Measurements from ENCODE around the gene SMYD3. TPM values are rescaled to one million over a fixed set of nuclear protein-coding genes. Genes with fewer than 3 reads are reported as not detected.
A peak's percentile ranks its signal among the peaks of the same experiment; 100 is the strongest.

Gene SMYD3
- total RNA-seq, 3 donors from 2014 or later (not counting 1 experiment from before 2014, with no cell fraction given): 43.6 to 48.0 (median 46.1) TPM

DNA sequence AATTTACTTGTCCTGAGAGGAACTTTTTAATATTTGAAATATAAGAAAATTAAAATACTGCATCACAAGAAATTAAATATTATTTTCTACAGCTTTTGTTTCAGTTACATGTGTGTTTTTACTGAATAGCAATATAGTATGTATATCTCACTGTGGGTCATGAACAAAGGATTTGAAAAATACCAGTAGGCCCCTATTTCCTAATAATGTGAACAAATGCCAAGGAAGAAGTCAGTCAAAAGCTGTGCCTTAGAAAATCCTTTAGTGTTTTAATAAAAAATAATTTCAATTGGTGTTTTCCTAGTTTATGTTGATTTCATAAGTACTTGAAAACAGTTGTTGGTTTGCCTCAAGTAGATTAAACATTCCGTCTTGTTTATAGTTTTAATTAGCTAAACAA lies 46.7 kb downstream of the SMYD3 start:
- H3K4me3 ChIP-seq (ENCODE audit: low read length): no peak overlapping the region
- TF ChIP-seq, protein P1, sequence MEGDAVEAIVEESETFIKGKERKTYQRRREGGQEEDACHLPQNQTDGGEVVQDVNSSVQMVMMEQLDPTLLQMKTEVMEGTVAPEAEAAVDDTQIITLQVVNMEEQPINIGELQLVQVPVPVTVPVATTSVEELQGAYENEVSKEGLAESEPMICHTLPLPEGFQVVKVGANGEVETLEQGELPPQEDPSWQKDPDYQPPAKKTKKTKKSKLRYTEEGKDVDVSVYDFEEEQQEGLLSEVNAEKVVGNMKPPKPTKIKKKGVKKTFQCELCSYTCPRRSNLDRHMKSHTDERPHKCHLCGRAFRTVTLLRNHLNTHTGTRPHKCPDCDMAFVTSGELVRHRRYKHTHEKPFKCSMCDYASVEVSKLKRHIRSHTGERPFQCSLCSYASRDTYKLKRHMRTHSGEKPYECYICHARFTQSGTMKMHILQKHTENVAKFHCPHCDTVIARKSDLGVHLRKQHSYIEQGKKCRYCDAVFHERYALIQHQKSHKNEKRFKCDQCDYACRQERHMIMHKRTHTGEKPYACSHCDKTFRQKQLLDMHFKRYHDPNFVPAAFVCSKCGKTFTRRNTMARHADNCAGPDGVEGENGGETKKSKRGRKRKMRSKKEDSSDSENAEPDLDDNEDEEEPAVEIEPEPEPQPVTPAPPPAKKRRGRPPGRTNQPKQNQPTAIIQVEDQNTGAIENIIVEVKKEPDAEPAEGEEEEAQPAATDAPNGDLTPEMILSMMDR (IDR thresholded peaks at IDR 0.05): no peak
- Mint-ChIP-seq H3K27ac (peak overlapping the region in 1 of 2 donors; percentile 9), H3K27me3 (ENCODE audit: low read depth in 2 of 2) (no peaks in the 10 kb centered on the region), H3K4me3 (no peak overlapping the region), H3K36me3 (no peaks in the 10 kb centered on the region), H3K4me1 (peaks cover 40 to 48% of the 10 kb centered on the region in 2 donors), H3K9me3 (peaks cover 0 to 2% of the 10 kb centered on the region in 2 donors)
- no CpG with 5 or more reads among the region's 1 CpG for WGBS (ENCODE audit: insufficient coverage)
- no peaks in the 10 kb centered on the region for H3K4me1 ChIP-seq (ENCODE audit: control insufficient read depth, insufficient read depth, low read length)
- intact Hi-C loops (cut with micrococcal nuclease): no loop called here
- no peak for DNase-seq
- no peaks in the 10 kb centered on the region for H3K27me3 ChIP-seq (ENCODE audit: control insufficient read depth, insufficient read depth, low read length)
- no peaks in the 10 kb centered on the region for H3K36me3 ChIP-seq (ENCODE audit: control insufficient read depth, insufficient read depth, low read length)
- ATAC-seq: no peak
- H3K27ac ChIP-seq (ENCODE audit: low read length): no peak overlapping the region
- no peaks in the 10 kb centered on the region for H3K9me3 ChIP-seq (ENCODE audit: control insufficient read depth, insufficient read depth, low read length)

DNA sequence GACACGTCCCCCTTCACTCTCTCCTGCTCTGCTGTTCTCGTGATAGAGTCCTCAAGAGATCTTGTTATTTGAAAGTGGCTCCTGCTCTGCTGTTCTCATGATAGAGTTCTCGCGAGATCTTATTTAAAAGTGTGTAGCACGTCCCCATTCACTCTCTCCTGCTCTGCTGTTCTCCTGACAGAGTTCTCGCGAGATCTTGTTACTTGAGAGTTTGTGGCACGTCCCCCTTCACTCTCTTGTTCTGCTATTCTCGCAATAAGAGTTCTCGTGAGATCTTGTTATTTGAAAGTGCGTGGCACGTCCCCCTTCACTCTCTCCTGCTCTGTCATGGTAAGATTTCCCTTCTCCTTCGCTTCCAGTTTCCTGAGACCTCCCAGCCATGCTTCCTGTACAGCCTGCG lies 47.9 kb downstream of the SMYD3 start:
- H3K4me1 Mint-ChIP-seq: peaks cover 43 to 45% of the 10 kb centered on the region in 2 donors

DNA sequence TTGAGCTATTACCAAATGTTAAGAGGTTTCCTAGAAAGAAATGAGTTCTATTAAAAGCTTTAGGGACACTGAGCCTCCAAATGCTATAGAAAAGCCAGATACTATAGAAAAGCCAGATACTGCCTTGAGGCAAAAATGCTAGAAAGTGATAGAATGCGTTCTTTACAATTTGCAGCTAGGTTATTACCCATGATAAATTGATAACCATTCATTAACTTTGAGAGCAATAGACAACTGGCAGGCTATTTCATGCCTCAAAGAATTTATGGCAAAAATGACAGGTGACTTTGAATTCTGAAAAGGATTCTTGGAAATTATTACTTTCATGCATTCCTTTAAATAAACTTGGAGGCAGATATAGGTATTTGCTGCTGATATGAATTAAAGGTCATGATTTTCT lies 51.6 kb downstream of the SMYD3 start:
- Histone ChIP-seq H3K4me1 (ENCODE audit: control insufficient read depth, insufficient read depth, low read length) (no peaks in the 10 kb centered on the region), H3K4me3 (ENCODE audit: low read length) (no peak overlapping the region), H3K36me3 (ENCODE audit: control insufficient read depth, insufficient read depth, low read length) (no peaks in the 10 kb centered on the region), H3K27ac (ENCODE audit: low read length) (no peak overlapping the region), H3K27me3 (ENCODE audit: control insufficient read depth, insufficient read depth, low read length) (no peaks in the 10 kb centered on the region), H3K9me3 (ENCODE audit: control insufficient read depth, insufficient read depth, low read length) (no peaks in the 10 kb centered on the region)
- Mint-ChIP-seq H3K4me3 (no peak overlapping the region), H3K27ac (no peak overlapping the region), H3K36me3 (no peaks in the 10 kb centered on the region), H3K27me3 (ENCODE audit: low read depth in 2 of 2) (no peaks in the 10 kb centered on the region), H3K9me3 (no peaks in the 10 kb centered on the region), H3K4me1 (peaks cover 30 to 36% of the 10 kb centered on the region in 2 donors)
- TF ChIP-seq, protein P1 (IDR thresholded peaks at IDR 0.05): no peak
- 89% methylated on average over 1 of the region's 1 CpG for WGBS (ENCODE audit: insufficient coverage)
- intact Hi-C loops (cut with micrococcal nuclease): loop anchor here (10.0 kb wide), 1 partner anchor 1301 kb away; the partner anchor contains the start of gene KIF26B
- no peak for ATAC-seq
- no peak for DNase-seq

More for the DNA sequence above, 47.9 kb downstream of the SMYD3 start:
- Histone ChIP-seq H3K4me3 (ENCODE audit: low read length) (no peak overlapping the region), H3K9me3 (ENCODE audit: control insufficient read depth, insufficient read depth, low read length) (no peaks in the 10 kb centered on the region), H3K27me3 (ENCODE audit: control insufficient read depth, insufficient read depth, low read length) (no peaks in the 10 kb centered on the region), H3K27ac (ENCODE audit: low read length) (no peak overlapping the region), H3K4me1 (ENCODE audit: control insufficient read depth, insufficient read depth, low read length) (no peaks in the 10 kb centered on the region), H3K36me3 (ENCODE audit: control insufficient read depth, insufficient read depth, low read length) (no peaks in the 10 kb centered on the region)
- no peak for DNase-seq
- intact Hi-C loops (cut with micrococcal nuclease): loop anchor here (10.0 kb wide), 1 partner anchor 1304 kb away; the partner anchor contains the start of gene KIF26B
- Mint-ChIP-seq H3K27me3 (ENCODE audit: low read depth in 2 of 2) (no peaks in the 10 kb centered on the region), H3K27ac (peak overlapping the region in 1 of 2 donors; percentile 9), H3K36me3 (no peaks in the 10 kb centered on the region), H3K9me3 (peaks cover 0 to 2% of the 10 kb centered on the region in 2 donors), H3K4me3 (no peak overlapping the region)
- no peak for ATAC-seq
- TF ChIP-seq, protein P1 (IDR thresholded peaks at IDR 0.05): no peak
- 88% methylated on average over 14 of the region's 14 CpGs for WGBS (ENCODE audit: insufficient coverage)

DNA sequence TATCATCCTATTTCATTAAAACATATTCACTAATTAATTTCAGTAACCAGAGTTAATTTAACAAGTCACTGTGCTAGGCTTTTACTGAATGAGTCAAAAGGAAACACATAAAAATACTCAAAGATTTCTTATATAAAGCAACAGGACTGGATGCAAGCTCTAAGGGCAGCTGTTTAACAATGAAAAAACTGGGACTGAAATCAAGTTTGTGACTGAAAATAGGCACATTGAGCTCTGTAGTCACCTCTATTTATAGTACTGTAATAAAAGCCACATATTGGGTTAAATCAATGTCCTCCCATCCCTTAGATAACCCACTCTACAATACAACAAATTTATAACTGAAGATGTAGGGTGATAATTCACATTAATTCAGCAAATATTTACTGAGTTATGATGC lies 52.4 kb downstream of the SMYD3 start:
- TF ChIP-seq, protein P1 (IDR thresholded peaks at IDR 0.05): no peak
- no peak overlapping the region for H3K27ac ChIP-seq (ENCODE audit: low read length)

More for the DNA sequence above, 52.4 kb downstream of the SMYD3 start:
- intact Hi-C loops (cut with micrococcal nuclease): loop anchor here (10.0 kb wide), 1 partner anchor 1300 kb away; the partner anchor contains the start of gene KIF26B
- H3K4me1 Mint-ChIP-seq: peaks cover 23 to 30% of the 10 kb centered on the region in 2 donors
- H3K27me3 Mint-ChIP-seq (ENCODE audit: low read depth in 2 of 2): no peaks in the 10 kb centered on the region
- no peaks in the 10 kb centered on the region for H3K9me3 Mint-ChIP-seq
- H3K9me3 ChIP-seq (ENCODE audit: control insufficient read depth, insufficient read depth, low read length): no peaks in the 10 kb centered on the region
- H3K36me3 Mint-ChIP-seq: no peaks in the 10 kb centered on the region
- no peak overlapping the region for H3K4me3 Mint-ChIP-seq
- H3K27me3 ChIP-seq (ENCODE audit: control insufficient read depth, insufficient read depth, low read length): no peaks in the 10 kb centered on the region
- H3K36me3 ChIP-seq (ENCODE audit: control insufficient read depth, insufficient read depth, low read length): no peaks in the 10 kb centered on the region
- H3K4me3 ChIP-seq (ENCODE audit: low read length): no peak overlapping the region
- DNase-seq (no peak), ATAC-seq (no peak)
- no peak overlapping the region for H3K27ac Mint-ChIP-seq
- no peaks in the 10 kb centered on the region for H3K4me1 ChIP-seq (ENCODE audit: control insufficient read depth, insufficient read depth, low read length)

Data from natural killer cell (primary cell).